UCSD-AML1 (cell line): ENCODE measurements around the gene GRK3.
"Not testable (repeated sequence)": the region's sequence is repeated elsewhere in the genome, so short reads cannot be mapped to it uniquely, and the experiment has no call there.

Experiments used
- DNase-seq: peaks from one replicate; lab custom pipeline; 2025; ENCODE audit not compliant: unreplicated experiment; lab: John Stamatoyannopoulos, UW

GRK3 gene

DNA sequence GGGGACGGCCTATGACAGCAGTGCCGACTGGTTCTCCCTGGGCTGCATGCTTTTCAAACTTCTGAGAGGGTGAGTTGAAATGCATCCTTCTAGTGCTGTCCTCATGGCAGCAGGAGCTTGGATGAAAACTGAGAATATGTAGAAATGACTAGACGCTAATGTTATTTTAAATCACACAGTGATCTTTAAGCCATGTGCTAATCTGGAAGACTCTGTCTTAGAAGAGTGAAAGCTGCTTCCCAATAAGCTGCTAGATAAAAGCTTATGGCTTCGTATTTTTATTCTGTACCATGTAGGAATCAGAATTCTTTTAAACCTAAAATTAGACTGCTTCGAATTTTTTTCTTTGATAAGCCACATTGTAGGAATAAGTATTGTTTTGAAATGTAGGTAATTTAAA lies 130.7 kb downstream of the GRK3 start:
- no peak for DNase-seq

DNA sequence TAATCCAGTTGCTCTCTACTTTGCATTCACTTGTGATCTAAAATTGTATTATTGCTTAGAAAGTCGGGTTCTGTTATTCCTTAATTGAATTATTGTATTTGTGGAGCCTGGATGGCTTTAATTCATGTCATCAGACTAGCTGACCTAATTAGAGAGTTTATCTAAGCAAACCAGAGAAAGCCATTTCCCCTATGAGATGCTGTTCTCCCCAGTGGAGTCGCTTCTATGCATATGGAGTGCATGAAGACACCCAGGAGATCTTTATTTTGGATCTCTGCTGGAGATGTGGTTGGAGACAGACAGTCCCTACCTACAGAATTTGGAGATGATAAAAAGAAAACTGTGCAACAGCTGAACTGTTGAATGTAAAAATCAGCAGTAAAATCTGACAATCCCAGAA lies 132.3 kb downstream of the GRK3 start:
- no peak for DNase-seq

DNA sequence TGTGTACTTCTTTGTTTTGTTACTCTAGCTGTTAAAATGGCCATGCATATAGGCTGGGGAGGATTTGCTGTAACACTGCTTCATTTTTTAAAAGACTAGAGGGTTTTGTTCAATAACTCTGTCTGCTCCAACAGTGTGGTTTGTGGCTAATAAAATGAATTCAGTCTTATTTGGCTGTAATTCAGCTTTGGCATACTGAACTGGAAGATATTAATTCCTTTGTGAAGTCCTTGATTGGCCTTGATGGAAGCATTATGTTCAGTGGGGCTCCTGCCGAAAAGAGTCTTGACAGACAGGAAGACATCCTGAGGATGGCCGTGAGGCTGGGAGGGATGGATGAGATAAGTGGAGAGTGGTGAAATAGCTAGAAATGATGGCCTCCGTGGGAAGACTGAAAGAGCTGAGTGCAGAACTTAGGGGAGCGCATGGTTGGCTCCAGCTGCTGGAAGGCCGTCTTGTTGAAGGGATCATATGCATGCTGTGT lies 132.7 kb downstream of the GRK3 start:
- DNase-seq, result no peak

DNA sequence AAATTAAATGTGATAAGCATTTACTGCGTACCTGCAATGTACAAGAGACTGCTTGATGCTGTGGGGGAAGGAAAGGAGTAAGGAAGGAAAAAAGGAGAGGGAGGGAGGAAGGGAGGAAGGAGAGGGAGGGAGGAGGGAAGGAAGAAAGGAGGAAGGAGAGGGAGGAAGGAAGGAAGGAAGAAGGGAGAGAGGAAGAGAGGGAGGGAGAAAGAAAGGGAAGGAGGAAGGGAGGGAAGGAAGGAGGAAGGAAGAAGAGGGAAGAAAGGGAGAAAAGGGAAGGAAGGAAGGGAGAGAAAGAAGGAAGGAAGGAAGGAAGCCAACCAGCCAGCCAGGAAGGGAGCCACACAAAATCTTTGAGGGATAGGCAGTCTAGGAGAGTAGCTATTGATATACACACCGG lies 133.5 kb downstream of the GRK3 start:
- DNase-seq, result no peak

DNA sequence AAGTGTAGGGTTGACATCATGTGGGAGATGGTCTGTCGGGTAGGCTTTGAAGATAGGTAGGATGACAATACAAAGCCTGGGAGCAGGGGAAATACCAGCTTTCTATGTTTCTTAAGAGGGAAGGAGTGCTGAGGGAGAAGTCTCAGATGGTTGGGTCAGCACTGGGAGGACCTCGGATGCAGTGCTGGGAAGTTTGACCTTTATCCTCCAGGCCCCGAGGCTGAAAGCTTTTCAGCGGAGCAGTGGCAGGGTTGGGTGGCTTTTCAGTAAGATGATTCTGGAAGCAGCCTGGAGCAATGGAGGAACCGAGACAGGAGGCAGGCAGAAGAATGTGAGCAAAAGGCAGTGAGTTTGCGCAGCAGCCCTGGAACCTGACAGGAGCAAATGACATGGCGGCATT lies 134.0 kb downstream of the GRK3 start:
- no peak for DNase-seq

DNA sequence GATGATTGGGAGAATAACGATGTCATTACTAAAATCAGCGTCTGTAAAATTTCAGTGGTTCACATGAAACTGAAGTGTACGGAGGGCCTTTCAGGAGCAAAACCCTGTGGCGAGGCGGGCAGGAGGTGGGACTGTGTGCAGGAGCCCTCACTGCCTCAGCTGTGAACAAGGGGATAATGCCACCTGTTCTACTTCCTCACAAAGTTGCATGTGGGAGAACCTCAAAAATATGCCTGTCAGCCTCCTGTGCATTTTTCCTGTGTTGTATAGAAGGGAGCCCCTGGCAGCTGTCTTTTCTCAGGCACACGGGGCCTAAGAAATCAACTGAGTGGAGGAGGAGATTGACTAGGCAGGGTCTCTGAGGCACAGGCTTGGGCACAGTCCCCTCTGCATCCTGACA lies 134.5 kb downstream of the GRK3 start:
- no peak for DNase-seq

DNA sequence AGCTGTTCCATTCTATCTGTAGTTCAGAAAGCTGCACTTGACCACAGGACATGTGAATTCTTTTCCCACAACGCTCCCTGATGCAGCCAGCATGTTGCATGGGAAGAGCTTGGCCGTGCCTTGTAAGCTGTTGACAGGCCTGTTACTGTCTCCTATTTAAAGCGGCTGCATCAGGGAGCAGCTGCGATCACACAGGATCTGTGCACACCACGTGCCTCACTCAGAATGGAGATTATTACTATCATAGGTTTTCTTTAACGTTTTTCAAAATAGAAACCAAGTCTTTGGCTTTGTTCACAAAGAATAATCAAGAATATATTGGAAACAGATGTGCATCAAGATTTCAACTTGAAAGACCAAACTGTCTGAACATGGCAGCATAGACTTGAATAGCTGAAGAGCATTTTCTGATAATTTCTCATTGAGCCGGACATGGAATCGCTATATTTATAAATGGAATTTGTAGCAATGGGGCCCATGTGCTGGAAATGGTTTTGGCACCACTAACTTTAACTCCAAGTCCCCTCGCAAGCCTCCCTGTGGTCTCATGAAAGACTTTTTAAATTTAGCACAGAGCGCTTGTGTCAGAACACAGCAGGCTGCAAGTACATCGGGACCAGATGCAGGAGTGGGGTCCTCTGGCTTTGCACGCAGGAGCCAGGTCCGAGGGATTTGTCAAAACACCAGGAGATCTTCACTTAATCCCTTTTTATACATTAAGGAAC lies 136.7 kb downstream of the GRK3 start:
- no peak for DNase-seq

DNA sequence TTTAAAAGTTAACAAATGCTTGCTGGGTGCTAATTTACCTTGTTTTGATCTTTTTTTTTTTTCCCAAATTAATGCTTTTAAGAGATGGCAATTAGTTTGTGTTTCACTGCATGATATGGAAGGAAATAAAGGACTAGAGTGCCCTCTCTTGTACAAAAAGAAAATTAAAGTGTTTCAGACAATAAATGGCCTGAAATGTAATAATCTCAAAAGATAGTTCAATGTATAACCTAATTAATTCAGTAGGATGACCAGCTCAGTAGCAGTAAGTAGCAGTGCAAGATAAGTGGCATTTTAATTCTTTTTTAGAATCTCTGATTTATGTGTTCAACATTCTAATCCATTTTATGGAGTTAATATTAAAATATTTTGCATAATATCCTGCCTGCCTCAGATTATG lies 137.6 kb downstream of the GRK3 start:
- no peak for DNase-seq

DNA sequence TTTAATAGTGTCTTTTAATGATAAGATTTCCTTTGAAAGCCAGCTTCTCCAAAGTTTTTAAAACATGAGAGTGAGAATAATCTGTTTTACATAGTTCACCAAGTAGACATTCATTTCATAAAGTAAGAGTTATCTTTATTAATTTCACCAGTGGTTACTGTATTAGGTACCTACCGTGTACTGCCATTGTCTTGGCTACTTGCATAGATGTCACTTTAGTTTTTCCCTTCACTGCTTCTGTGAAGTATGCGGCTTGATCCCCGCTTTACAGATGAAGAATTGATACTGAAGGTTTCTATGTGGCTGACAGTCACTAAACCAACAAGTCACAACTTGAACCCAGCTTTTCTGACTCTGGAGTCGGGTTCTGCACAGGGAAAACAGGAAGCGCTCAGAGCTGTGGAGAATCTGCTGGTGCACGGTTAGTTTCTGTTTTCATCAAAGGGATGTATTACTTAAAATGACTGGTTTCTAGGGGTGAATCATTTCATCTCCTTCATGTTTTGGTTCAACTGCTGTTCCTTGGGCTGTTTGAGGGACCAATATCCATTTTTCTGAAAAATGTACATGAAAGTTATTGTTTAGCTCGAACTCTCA lies 138.2 kb downstream of the GRK3 start:
- no peak for DNase-seq

DNA sequence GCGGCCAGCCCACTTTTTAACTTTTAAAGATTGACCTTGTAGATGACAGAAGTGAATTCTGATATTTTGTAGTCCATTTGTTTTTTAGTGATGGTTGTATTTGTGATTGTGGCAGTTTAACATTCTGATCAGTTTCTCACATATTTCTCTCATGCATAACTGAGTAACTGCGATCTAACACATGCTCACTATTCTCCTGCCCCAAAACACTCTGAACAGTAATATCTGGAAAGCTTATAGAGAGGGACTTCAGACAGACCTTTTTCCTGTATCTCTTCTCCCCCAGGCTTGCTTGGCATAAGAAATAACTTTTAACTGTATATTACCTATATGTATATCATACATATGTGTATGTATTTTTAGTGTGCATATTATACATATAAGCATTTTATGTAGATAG lies 140.2 kb downstream of the GRK3 start:
- no peak for DNase-seq

DNA sequence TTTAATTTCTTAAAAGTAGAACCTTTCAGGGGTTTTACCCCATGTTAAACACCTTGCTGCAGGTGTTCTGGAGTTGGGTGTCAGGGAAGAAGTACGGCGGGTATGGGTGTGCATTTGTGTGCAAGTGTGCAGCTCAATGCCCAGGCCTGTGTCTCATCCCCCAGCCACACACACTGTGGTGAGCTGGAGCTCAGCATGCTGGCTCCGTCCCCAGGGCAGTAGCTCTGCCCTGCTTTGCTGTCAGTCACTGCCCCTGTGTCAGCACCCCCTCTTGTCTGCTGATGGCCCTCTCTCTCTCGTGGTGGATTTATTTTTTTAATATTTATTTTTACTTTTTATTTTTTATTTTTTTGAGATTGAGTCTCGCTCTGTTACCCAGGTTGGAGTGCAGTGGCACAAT lies 141.7 kb downstream of the GRK3 start:
- no peak for DNase-seq

DNA sequence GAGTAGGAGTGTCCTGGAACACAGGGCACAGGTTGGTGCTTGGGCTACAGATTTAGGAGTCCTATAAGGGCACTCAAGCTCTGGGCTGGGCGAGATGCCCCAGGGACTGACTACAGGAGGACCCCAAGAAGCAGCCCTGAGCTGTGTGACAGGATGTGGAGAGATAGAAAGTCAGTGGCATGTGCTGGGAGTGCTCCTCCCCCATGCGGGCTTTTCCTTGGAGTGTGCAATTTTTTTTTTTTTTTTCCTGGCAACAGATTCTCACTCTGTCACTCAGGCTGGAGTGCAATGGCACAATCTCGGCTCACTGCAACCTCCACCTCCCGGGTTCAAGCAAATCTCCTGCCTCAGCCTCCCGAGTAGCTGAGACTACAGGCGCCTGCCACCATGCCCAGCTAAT lies 144.0 kb downstream of the GRK3 start:
- DNase-seq, result not testable (repeated sequence)

DNA sequence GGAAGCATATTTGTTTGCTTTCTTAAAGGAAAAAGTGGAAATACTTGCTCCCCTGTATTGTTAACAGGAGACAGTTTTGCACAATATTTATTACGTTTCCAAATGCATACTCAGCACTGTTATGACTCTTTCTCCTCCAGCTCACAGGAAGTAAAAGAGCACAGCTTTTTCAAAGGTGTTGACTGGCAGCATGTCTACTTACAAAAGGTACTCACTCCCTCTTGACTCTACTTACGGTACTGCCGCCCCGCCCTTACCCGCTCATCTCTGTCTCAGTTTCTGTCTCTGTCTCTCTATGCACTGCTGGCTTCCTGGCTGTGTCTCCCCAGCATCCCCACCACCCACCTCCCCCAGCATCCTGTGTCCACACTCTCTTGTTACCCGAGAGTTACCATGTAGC lies 145.3 kb downstream of the GRK3 start:
- DNase-seq, result no peak

DNA sequence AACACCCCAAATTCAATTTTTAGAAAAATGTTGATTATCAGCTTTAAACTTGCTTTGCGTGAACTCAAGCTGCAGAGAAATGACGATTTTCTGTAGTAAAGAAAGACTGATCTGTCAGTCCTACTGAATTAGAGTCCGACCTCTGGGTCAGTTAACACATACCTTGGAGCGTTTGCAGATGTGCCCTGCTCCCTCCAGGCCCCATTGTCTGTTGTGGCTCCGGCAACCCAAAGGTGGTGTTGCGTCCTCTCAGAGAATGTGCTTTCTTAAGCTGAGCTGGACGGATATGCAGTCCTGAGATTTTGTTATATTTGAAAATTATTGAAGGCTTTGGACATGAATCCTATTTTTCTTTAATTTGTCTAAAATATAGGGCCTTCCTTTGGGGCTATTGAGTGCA lies 146.0 kb downstream of the GRK3 start:
- DNase-seq, result no peak

DNA sequence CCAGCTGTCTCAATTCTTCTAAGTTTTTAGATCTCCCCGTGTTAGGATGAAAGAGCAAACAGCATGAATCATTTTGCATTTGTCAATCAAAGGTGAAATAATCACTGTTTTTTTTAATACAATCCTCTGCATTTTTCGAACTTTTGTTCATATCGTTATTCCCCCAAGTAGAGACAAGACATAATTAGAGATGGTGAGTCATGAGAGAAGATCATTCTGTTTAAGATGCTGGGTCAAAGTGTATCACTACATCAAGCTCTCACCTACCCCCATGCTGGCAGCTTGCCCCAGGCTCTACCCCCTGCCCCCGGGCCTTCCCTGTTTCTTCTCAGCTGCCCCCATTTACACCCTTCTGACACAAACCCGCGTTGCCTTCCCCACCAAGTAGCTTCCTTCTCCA lies 147.0 kb downstream of the GRK3 start:
- DNase-seq, result no peak

DNA sequence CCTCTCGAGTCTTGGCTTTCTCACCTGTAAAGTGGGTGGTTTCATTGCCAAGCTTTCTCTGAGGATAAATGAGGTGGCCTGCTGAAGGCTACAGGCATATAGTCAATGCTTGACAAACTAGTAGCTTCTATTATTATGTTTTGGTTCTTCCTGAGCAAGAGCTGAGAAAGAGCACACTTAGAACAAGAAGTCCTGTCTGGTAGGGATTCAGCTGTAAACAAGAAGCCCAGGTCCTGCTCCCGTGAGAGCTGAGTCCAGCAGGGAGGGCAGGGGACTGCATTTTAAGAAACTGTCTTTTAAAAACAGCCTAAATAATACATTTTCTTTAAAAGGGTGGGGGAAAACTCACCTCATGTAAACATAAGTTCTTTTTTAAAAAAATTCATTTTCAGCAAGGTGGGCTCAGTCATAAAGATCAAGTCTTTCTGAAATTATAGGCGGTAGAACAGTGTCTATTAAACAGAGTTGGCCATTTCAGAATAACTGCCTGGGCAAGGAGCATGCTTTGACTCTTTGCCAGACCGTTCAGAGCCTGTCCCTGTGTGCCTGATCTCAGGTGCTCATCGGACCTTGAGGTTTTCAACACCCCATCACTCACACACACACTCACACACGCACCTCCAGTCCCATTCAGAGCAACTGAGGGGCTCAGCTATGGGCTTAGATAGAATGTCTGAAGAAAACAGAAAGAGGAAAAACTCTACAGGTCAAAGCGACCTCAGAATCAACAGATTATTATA lies 148.4 kb downstream of the GRK3 start:
- no peak for DNase-seq

DNA sequence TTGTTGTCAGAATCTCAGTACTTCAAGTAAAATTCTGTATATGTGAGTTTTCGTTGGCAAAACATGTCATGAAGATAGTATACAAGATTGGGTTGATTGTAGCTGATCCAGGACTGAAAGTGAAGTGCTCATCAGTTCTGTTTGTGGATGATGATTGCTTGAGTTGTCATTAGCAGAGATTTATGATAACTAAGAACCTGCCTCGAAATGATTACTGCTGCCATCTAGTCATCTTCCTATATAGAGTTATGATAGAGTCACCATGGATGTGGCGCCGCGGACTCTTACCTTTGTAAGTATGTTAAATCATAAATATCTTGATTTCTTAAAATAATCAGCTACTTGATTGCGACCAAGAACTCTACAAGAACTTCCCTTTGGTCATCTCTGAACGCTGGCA lies 149.6 kb downstream of the GRK3 start:
- DNase-seq, result no peak

DNA sequence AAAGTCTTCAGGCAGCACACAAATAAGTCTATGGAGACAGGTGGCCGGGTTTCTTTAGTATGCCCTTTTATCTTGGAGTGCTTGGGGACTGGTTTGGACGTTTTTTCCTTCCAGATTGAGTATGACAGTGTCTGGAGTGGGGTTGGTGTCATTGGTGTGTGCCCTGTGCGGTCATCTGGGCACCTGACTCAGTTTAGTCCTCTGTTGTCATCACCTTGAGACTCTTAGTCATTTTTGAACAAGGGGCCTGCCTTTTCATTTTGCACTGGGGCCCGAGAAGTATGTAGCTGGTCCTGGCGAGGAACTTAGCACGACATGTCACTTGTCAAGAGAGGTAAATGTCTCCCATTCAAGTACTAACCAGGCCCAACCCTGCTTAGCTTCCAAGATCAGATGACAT lies 150.3 kb downstream of the GRK3 start:
- DNase-seq, result no peak

DNA sequence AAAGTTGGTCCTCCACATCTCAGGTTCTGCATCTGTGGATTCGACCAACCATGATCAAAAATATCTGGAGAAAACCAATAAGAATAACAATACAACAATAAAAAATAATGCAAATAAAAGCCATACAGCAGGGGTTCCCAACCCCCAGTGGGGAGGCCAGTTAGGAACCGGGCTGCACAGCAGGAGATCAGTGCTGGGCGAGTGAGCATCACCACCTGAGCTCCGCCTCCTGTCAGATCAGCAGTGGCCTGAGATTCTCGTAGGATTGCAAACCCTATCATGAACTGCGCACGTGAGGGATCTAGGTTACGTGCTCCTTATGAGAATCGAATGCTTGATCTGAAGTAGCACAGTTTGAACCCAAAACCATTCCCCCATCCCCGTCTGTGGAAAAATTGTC lies 152.2 kb downstream of the GRK3 start:
- no peak for DNase-seq

DNA sequence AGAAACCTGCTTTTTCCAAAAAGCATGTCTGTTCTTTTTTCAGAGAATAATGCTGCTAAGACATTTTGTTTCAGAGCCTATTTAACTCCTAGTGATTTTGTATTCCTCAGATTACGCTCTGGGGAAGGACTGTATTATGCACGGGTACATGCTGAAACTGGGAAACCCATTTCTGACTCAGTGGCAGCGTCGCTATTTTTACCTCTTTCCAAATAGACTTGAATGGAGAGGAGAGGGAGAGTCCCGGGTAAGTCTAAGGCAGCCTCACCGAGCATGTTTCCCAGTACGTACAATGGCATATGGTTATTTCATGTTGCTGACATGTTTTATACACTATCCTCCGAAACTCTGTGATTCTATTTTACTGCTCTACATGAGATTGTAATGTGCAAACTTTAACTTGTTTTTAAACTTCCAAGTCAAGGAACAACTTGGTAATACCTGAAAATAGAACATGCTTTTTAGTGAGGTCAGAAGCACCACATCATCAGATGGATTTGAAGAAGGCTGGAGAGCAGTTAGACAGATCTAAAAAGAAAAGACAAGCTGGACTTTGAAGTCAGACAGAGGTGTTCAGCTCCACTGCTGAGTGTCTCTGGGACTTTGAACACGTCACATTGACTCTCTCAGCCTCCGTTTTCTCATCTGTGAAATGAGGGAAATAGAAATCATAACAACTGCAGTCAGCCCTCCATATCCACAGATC lies 153.8 kb downstream of the GRK3 start:
- DNase-seq, result no peak

DNA sequence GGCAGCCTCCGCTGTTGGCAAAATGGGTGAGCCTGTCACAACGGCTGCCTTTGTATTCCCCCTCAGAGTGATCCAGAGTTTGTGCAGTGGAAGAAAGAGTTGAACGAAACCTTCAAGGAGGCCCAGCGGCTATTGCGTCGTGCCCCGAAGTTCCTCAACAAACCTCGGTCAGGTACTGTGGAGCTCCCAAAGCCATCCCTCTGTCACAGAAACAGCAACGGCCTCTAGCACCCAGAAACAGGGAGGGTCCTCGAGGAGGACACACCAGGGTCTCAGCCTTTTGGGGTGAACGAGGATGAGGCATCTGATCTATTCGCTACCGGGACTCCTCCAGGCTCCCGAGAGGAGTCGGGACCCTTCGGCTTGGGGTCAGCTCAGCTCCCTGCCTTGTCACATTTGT lies 157.7 kb downstream of the GRK3 start:
- DNase-seq, result no peak

DNA sequence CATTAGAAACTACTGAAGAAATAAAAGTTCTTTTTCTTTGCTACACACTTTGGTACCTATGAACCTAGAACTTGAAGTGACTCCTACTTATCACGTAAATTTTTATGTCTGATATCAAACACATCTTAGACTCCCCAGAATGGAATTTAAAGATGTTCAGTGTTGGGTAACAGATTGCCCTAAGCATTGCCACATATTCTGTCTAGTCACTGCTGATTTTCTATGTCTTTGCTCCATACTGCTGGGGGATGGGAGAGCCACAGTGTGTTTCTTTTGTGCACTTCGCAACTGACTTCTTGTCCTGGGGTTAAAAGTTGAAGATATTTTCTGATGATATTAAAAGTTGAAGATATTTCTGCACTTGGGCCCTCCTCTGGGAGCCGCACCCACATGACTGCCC lies 158.2 kb downstream of the GRK3 start:
- no peak for DNase-seq
